HepG2 (cell line): ENCODE data around the gene SLC12A2.

Source experiments
- CTCF ChIP-seq: sonication (generic); formaldehyde crosslinking; IDR thresholded peaks from 2 replicates; pipeline ENCODE4 v1.5.0; 2020; ENCODE audit warnings: mild to moderate bottlenecking, missing genetic modification reagents, moderate library complexity
- EP300 ChIP-seq, 3 experiments: sonication (generic) in 1 of 3; formaldehyde crosslinking in 1 of 3; IDR thresholded peaks; 2 replicates each; pipeline versions ENCODE4 v1.5.1 to v1.6.1; 2011 to 2020; ENCODE audit warnings: low read depth in 2 of 3, low read length in 2 of 3, borderline replicate concordance in 1 of 3, improper control_type of control experiment in 1 of 3, mild to moderate bottlenecking in 1 of 3, missing genetic modification reagents in 1 of 3, moderate library complexity in 1 of 3
- ESRRA ChIP-seq: sonication (generic); formaldehyde crosslinking; IDR thresholded peaks from 2 replicates; pipeline ENCODE4 v1.5.1; 2020; ENCODE audit warnings: mild to moderate bottlenecking, low read depth, missing genetic modification reagents
- EZH2 ChIP-seq: conservative IDR thresholded peaks from 2 replicates; pipeline ENCODE4 v1.6.1; 2012; ENCODE audit warnings: mild to moderate bottlenecking, low read depth, low read length, moderate library complexity
- FOXM1 ChIP-seq: sonication (generic); formaldehyde crosslinking; IDR thresholded peaks from 2 replicates; pipeline ENCODE4 v1.5.0; 2020; ENCODE audit warnings: missing genetic modification reagents
- GTF2F1 ChIP-seq: fragments of 150-350 bp; IDR thresholded peaks from 2 replicates; pipeline ENCODE4 v1.6.1; 2014; ENCODE audit warnings: low read length
- POLR2A ChIP-seq, 2 experiments: IDR thresholded peaks; 2 replicates each; pipeline ENCODE4 v1.6.1; 2011; ENCODE audit warnings: low read depth in 2 of 2, low read length in 2 of 2, mild to moderate bottlenecking in 1 of 2, moderate library complexity in 1 of 2; ENCODE audit not compliant: insufficient read depth in 1 of 2
- SRF ChIP-seq: IDR thresholded peaks from 2 replicates; pipeline ENCODE4 v1.6.1; 2011; ENCODE audit warnings: mild to moderate bottlenecking, low read depth, low read length, moderate library complexity
- TCF7 ChIP-seq: sonication (generic); IDR thresholded peaks from 2 replicates; pipeline ENCODE4 v1.6.1; 2016; ENCODE audit warnings: antibody characterized with exemption, low read depth
- ZSCAN25 ChIP-seq: sonication (generic); formaldehyde crosslinking; IDR thresholded peaks from 2 replicates; pipeline ENCODE4 v1.8.0; 2022; ENCODE audit warnings: mild to moderate bottlenecking, missing genetic modification reagents

DNA sequence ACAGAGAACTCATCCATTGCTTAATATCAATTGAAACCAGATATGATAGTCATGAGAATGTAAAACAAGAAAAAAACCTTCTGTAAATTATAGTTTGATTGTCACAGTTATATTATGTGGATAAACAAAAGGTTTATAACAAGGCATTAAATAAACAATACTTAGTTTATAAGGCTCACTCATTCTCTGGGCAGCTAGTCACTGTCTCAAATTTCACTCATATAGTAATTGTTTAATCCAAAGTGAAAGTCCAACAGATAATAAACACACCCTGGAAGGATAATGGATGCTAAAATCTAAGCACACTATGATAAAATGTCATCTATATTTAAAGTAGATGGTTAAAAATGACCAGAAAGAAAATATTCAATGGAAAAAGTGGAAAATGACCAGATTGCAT, 30.8 kb upstream of the SLC12A2 start:
- no peak for TF ChIP-seq FOXM1
- TF ChIP-seq TCF7: no peak
- TF ChIP-seq GTF2F1: no peak
- no peak for TF ChIP-seq SRF
- TF ChIP-seq POLR2A (IDR thresholded peaks at IDR 0.05; ENCODE audit: insufficient read depth in 1 of 2, low read depth in 2 of 2, low read length in 2 of 2): no peak
- TF ChIP-seq EZH2: no peak
- no peak for TF ChIP-seq ZSCAN25
- TF ChIP-seq ESRRA (CRISPR knock-in tag): no peak
- TF ChIP-seq CTCF (CRISPR knock-in tag): no peak
- no peak for TF ChIP-seq EP300 (IDR thresholded peaks at IDR 0.05; ENCODE audit: low read depth in 2 of 2, low read length in 2 of 2)
- TF ChIP-seq EP300 (CRISPR knock-in tag; IDR thresholded peaks at IDR 0.05; ENCODE audit: borderline replicate concordance): no peak
